Bronchial epithelial cell (primary cell): Measurements from ENCODE around the gene MYH6. TPM values are rescaled to one million over a fixed set of nuclear protein-coding genes. Genes with fewer than 3 reads are reported as not detected.

ENCODE experiments used
- DNase-seq: peaks from one replicate; pipeline ENCODE4 v3.0.0-alpha.2; 2010; ENCODE audit warnings: low read depth
- FAIRE-seq: peaks from 2 replicates; lab custom pipeline; 2011; peaks lifted over from hg19 to GRCh38; lab: Jason Lieb, UNC
- H3K27me3 ChIP-seq: 2 replicates; pipeline ENCODE4 v1.5.1; 2011; ENCODE audit warnings: low read length; ENCODE audit not compliant: control insufficient read depth, insufficient read depth
- H3K36me3 ChIP-seq: 2 replicates; pipeline ENCODE4 v1.5.1; 2011; ENCODE audit warnings: low read length; ENCODE audit not compliant: control insufficient read depth, insufficient read depth
- H3K4me3 ChIP-seq: 2 replicates; pipeline ENCODE4 v1.5.1; 2011; ENCODE audit warnings: mild to moderate bottlenecking, low read depth, low read length, control low read depth
- total RNA-seq: library from RNA; depleted of rRNA; stranded (reverse); fragments of >200 nt; gene quantifications from 2 replicates; pipeline ENCODE4 v1.2.1, GENCODE V29; 2014
- TF ChIP-seq, protein P1 (sequence below): IDR thresholded peaks from 2 replicates; pipeline ENCODE4 v1.5.1; 2011; ENCODE audit warnings: mild to moderate bottlenecking, moderate library complexity, low read length, control low read depth, inconsistent platforms; ENCODE audit not compliant: insufficient read depth, severe bottlenecking

The MYH6 gene
- total RNA-seq, 1 donor from 2014 or later = not detected

DNA sequence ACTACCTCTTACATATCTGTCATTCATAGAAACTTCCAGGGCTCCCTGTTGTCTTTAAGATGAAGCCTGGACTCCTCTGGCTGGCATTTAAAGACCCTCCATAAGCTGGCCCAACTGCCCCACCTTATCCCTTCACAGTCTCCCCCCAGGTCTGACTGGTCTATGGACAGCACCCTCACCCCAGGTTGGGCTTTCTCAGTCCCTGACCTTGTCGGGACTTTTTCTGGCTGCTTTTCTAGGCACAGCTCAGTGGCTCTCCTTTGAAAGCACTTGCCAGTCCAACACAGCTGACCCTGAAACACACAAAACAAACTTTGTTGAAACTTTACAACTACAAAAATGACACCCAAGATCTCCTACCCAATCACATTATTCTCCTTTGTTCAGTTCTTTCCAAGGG is 41.2 kb upstream of the MYH6 start:
- Histone ChIP-seq H3K4me3 (no peak overlapping the region), H3K27me3 (no peaks in the 10 kb centered on the region), H3K36me3 (no peaks in the 10 kb centered on the region)
- FAIRE-seq (no peak), DNase-seq (no peak)
- TF ChIP-seq, protein P1, sequence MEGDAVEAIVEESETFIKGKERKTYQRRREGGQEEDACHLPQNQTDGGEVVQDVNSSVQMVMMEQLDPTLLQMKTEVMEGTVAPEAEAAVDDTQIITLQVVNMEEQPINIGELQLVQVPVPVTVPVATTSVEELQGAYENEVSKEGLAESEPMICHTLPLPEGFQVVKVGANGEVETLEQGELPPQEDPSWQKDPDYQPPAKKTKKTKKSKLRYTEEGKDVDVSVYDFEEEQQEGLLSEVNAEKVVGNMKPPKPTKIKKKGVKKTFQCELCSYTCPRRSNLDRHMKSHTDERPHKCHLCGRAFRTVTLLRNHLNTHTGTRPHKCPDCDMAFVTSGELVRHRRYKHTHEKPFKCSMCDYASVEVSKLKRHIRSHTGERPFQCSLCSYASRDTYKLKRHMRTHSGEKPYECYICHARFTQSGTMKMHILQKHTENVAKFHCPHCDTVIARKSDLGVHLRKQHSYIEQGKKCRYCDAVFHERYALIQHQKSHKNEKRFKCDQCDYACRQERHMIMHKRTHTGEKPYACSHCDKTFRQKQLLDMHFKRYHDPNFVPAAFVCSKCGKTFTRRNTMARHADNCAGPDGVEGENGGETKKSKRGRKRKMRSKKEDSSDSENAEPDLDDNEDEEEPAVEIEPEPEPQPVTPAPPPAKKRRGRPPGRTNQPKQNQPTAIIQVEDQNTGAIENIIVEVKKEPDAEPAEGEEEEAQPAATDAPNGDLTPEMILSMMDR = no peak

DNA sequence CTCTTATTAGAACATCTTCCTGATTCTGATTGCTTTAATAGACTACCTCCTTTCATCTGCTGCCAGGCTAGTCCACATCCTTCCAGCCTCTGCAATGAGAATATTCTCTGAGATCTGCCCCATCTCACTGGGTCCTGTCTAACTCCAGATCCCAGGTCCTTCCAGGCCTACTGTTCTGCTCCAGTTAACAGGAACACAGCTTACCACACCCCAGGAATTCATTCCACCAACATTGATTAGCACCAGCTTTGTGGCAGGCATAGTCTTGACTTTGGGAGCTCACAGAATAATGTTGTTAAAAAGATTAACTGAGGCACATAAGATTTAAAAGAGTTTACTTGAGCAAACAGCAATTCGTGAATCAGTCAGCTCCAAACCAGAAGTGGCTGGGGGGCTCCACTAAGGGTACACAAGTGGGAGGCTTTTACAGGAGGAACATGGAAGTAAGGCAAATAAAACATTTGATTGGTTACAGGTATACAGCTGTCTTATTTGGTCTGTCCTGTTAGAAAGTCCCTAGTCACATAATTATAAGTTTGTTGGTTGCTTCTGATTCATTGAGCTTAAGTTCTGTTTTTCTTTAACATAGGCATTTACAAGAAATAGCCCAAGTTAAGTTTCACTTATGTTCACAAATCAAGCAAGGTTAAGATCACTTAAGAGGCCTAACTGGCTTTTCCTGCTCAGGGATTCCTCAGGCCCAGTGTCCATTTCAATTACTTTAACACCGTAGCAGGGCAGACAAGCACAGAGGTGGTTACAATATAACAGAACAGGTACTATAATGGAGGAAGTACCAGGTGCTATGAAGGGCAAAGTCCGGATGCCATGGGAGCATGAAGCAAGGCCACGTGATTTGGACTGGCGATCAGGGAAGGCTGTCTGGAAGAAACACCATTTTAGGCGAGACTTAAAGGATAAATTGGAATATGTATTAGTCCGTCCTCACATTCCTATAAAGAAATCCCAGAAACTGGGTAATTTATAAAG is 39.6 kb upstream of the MYH6 start:
- DNase-seq (no peak), FAIRE-seq (no peak)
- peaks cover 1% of the 10 kb centered on the region for H3K27me3 ChIP-seq
- no peaks in the 10 kb centered on the region for H3K36me3 ChIP-seq
- TF ChIP-seq, protein P1 = no peak
- no peak overlapping the region for H3K4me3 ChIP-seq

DNA sequence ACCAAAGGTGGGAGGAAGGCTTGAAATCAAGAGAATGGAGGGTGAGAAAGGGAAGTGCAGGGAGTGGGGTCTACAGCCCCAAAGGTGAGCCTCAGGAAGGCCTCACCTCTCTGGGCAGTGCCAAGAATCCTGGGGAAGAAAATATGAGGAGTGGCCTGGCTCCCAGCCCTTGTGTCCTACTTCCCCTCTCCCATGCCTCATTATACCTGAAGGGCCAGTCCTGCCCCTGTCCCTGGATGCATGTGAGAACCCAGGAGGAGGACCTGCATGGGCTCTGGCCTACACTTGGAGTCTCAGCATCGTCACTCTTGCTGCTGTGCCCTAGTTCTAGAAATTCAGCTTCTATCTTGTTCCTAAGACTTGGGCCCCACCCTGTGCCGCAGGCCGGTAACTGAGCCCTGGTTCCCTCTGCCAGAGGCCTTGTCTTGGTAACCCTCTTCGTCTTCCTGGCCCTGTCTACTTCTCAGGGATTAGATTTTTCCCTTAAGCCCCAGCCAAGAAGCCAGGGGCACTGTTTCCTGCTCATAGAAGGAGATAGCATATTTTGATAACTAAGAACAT is 38.3 kb upstream of the MYH6 start:
- no peaks in the 10 kb centered on the region for H3K36me3 ChIP-seq
- no peak overlapping the region for H3K4me3 ChIP-seq
- H3K27me3 ChIP-seq = peaks cover 2% of the 10 kb centered on the region
- TF ChIP-seq, protein P1 = no peak
- FAIRE-seq = no peak
- no peak for DNase-seq

DNA sequence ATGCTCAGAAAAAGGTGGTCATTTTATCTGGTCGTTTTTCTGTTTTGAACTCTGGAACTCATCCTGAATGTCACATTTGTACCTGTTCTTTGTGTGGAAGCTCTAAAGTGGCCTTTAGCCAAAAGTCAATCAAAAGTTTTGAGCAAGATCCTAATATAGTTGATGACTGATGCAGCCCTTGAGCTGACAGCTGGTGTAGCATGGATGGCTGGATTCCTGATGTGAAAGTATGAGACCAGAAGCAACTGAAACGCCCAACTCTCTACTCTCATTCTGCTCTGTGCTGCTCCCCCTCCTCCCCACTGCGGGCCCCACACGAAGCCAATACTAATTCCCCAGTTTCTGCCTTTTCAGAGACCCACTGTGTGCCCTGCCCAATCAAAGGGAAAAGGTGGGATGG is 37.7 kb upstream of the MYH6 start:
- FAIRE-seq (no peak), DNase-seq (no peak)
- TF ChIP-seq, protein P1 = no peak
- H3K36me3 ChIP-seq = no peaks in the 10 kb centered on the region
- no peak overlapping the region for H3K4me3 ChIP-seq
- peaks cover 2% of the 10 kb centered on the region for H3K27me3 ChIP-seq

DNA sequence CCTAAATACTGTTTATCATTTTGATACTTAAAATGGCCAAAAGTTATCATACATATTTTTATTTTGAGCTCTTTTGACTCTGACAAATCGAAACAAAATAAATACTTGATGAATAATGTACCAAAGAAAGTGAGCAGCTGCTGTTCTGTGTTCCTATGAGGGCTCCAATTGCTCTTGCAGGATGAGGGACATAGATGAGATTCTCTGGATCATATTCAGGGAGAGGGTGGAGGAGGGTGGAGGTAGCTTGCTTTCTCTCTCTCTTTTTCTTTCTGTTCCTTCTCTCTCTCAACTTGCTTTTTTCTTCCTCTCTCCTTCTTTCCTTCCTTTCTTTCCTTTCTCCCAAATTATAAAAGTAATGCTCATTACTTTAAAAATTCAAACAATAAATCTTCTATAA is 36.2 kb upstream of the MYH6 start:
- Histone ChIP-seq H3K27me3 (peaks cover 2% of the 10 kb centered on the region), H3K4me3 (no peak overlapping the region), H3K36me3 (no peaks in the 10 kb centered on the region)
- TF ChIP-seq, protein P1 = no peak
- FAIRE-seq (no peak), DNase-seq (no peak)
